ENCODE data around the gene JARID2.

- TF ChIP-seq SRSF4 (IDR thresholded peaks at IDR 0.05; ENCODE audit: low read depth, low read length, poor library complexity, severe bottlenecking) (no peak), POLR2A (IDR thresholded peaks at IDR 0.05; ENCODE audit: insufficient read depth in 1 of 2, low read depth in 2 of 2, low read length in 2 of 2) (no peak), BHLHE40 (IDR thresholded peaks at IDR 0.05; ENCODE audit: low read length) (no peak), ZNF652 (CRISPR knock-in tag; IDR thresholded peaks at IDR 0.05; ENCODE audit: borderline replicate concordance, low read depth) (no peak), EZH2 (conservative IDR thresholded peaks at IDR 0.05; ENCODE audit: low read depth, low read length) (no peak), MXD4 (CRISPR knock-in tag; IDR thresholded peaks at IDR 0.05) (no peak), CHD4 (IDR thresholded peaks at IDR 0.05; ENCODE audit: borderline replicate concordance, low read length) (no peak), KAT7 (CRISPR knock-in tag; IDR thresholded peaks at IDR 0.05; ENCODE audit: borderline replicate concordance) (no peak), BRD4 (CRISPR knock-in tag; IDR thresholded peaks at IDR 0.05) (no peak), CTCF (CRISPR knock-in tag; IDR thresholded peaks at IDR 0.05) (no peak), NR2F2 (IDR thresholded peaks at IDR 0.05; ENCODE audit: borderline replicate concordance, low read depth) (no peak), ZNF274 (CRISPR knock-in tag; IDR thresholded peaks at IDR 0.05) (no peak)
These were observed 372 bp downstream of the JARID2 start for GRCh38 chr6:15246217-15246665.

Data from HepG2 (cell line).